ENCODE measurements around the gene TOM1L1.

The TOM1L1 gene

GRCh38 chr17:54892360-54892759, 8.3 kb upstream of the TOM1L1 start:
- in situ Hi-C loops (cut with MboI; ENCODE audit: low sequenced_read_pairs): no loop called here

GRCh38 chr17:54898576-54898975, 2.1 kb upstream of the TOM1L1 start:
- in situ Hi-C loops (cut with MboI; ENCODE audit: low sequenced_read_pairs): no loop called here

DNA sequence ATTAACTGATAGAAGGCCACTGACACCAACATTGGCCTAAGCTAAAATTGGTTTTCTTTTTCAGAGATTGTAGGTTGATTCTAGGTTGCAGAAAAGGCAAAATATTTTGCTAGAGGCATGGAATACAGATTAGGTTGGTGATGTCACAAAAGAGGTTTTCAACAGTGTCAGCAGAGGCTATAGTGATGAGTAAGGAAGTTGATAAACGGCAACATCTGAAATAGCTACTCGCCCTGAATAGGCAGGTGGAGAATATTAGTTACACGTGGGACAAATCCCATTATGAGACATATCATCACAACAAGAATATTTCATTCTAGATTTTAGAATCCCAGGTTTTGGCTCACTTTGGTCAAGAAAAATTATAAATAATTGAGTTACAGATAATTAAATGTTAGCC, 1.5 kb upstream of the TOM1L1 start:
- in situ Hi-C loops (cut with MboI; ENCODE audit: low sequenced_read_pairs): no loop called here

DNA sequence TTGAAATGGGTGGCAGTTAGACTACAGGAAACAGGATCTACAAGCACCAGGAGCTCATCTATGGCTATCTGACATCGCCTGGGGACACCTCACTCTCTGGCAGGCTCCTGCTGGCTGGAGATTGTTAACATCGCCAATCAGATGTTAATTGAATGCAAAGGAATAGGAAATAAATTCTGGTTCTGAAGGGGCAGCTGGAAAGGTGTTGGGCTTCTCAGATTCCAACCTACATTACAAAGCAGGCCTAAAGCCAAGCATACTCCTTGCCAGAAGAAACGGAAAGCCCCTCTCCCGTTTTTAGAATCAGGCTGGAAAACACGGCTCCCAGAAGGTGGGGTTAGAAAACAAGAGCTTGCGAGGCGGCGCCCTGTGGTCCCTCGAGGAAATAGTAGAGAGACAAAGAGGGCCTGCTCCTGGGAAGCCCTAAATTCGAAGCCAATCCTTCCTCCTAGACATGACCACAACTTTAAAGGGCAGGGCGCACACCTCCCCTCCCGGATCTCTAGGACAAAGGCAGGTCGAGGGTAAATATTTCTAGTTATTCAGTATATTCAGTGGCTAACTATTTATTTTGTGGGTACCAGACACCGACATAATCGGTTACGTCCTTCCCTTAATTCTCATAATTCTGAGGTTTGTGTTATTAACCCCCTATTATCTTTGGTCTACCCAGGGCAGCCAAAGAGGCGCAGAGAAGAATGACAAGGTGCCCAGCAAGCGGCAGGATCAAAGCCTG, 763 bp upstream of the TOM1L1 start:
- in situ Hi-C loops (cut with MboI; ENCODE audit: low sequenced_read_pairs): no loop called here

DNA sequence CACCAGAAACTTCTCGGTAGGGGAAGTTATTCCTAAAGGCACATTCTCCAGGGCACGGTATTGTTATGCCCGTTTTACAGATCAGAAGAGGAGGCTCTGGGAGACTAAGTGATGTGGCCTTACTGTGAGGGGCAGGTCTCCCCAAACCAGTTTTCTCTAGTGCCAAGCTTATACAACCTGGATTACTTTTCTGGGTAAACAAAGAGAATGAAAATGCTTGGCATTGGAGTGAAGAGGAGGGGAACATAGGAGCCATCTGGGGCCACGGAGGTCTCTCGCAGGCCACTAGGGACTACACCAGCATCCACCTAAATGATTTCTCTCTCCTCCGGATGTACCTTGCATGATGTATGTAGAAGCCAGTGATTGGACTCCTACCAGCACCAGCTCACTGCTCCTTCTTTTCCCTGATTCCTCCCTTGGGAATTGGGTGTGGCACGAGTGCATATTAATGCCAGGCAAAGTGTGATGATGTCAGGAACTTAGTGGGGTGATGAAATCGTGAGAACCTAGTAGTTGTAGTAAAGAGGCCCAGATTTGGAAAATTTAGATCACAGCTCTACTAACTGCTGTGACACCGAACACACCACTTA, 674 bp downstream of the TOM1L1 start:
- in situ Hi-C loops (cut with MboI; ENCODE audit: low sequenced_read_pairs): no loop called here

GRCh38 chr17:54902017-54902416, 1.4 kb downstream of the TOM1L1 start:
- in situ Hi-C loops (cut with MboI; ENCODE audit: low sequenced_read_pairs): no loop called here

DNA sequence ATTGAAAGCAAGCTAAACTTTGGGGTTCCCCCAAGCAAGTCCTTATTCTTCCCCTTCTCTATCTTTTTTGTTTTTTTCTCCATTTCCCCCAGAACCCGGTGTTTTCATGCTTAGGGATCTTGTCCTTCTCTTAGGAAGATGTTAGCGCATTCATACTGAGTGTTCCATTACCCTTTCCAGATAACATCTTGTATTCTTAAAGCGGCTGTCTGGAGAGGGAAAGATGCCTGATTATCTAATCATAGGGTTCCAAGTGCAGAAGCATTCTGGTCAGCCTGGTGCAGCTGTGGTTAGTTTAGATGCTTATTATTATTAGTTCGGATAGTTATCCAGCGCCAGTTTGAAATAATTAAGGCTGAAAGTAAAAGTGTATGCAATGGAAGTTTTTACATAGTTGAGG, 2.0 kb downstream of the TOM1L1 start:
- in situ Hi-C loops (cut with MboI; ENCODE audit: low sequenced_read_pairs): no loop called here

DNA sequence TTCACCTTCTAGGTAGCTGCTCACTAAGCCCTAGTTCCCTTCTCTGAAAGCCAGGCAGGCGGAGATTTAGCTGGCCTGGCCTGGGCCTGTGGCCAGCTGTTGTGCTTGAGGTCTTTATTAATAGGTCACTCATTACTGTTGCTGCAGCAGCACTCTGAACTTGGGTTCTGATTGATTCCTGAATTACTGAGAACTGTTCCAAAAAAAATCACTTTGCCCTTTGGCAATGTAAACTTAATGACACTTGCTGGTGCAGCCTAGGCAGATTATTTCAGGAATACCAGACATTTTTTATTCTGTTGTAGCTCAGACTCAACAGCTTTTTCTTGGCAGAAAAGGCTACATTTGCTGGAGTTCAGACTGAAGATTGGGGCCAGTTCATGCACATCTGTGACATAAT, 2.7 kb downstream of the TOM1L1 start:
- in situ Hi-C loops (cut with MboI; ENCODE audit: low sequenced_read_pairs): no loop called here

DNA sequence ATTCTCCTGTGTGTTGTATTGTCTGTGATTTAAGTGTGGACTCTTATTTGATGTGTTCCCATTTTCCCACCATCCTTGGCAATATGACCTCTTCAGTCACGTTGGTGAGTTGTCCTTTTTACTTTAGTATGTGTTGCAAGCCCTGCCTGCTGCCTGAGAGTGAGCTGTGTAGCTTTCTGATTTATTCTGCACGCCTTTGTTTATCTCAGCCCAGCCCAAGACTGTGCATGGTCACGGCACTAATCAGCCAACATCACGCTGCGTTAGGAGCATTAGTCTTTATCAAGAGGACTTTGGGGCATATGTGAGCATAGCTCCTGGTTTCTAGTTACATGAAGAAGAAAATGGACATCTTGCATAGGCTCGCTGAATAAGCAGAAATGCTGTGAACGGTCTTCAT, 6.0 kb downstream of the TOM1L1 start:
- in situ Hi-C loops (cut with MboI; ENCODE audit: low sequenced_read_pairs): no loop called here

DNA sequence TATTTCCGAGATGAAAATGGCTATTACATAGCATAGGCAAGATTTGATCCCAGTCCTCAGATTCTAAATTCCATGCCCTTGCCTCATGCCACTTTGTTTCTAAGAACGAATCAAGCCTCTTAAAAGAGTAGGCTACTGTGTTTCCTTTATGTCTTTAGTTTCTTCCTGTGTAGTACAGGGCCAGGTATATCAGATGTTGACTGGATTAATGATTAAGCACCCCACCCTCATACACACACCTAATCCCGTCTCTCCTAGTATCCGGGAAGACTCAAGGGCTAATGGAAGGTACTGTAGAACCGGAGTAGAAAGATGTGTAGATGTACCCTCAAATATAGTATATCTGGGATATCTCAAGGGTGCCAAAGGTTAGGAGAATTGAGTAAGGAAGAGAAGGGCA, 6.7 kb downstream of the TOM1L1 start:
- in situ Hi-C loops (cut with MboI; ENCODE audit: low sequenced_read_pairs): no loop called here

- in situ Hi-C loops (cut with MboI; ENCODE audit: low sequenced_read_pairs): no loop called here
Observed at GRCh38 chr17:54909766-54910165, 9.1 kb downstream of the TOM1L1 start.

- in situ Hi-C loops (cut with MboI; ENCODE audit: low sequenced_read_pairs): no loop called here
Observed at GRCh38 chr17:54916721-54917120, 16.1 kb downstream of the TOM1L1 start.

- in situ Hi-C loops (cut with MboI; ENCODE audit: low sequenced_read_pairs): no loop called here
Observed at GRCh38 chr17:54919425-54919824, 18.8 kb downstream of the TOM1L1 start.

GRCh38 chr17:54920819-54921218, 20.2 kb downstream of the TOM1L1 start:
- in situ Hi-C loops (cut with MboI; ENCODE audit: low sequenced_read_pairs): no loop called here

GRCh38 chr17:54924405-54924804, 23.8 kb downstream of the TOM1L1 start:
- in situ Hi-C loops (cut with MboI; ENCODE audit: low sequenced_read_pairs): no loop called here

GRCh38 chr17:54927525-54927924, 26.9 kb downstream of the TOM1L1 start:
- in situ Hi-C loops (cut with MboI; ENCODE audit: low sequenced_read_pairs): no loop called here

DNA sequence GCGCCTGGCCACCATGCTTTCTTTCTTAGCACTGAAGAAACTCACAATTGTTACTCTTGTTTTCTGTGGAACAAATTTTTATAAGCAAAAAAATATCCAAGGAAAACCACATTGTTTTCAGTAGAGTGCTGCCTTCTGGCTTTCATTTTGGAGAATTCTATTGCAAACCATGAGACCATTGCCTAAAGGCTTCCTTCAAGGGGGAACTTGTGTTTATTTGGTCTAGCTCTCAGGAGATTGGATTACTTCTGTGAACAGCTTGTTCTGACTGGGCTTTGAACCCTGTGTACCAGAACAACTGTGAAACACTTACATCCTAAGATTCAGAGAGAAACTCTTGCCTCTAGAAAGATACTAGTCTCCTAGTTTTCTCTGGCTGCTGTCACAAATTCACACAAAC, 32.1 kb downstream of the TOM1L1 start:
- in situ Hi-C loops (cut with MboI; ENCODE audit: low sequenced_read_pairs): no loop called here

DNA sequence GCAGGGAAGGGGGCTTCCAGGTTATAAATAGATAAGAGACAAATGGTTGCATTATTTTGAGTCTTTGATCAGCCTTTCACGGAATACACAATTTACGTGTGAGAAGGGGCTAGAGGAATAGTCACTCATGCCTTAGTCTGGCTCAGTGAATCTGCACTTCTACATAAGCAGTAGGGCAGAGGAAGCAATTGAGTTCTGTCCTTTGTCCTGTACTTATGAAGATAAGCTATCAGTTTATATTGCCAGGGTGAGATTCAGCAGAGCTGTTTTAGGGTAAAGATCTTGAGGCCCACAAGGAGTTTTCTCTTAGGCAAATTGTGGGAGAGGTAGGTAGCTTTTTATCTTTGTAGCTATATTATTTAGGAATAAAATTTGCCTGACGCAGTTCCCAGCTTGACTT, 33.3 kb downstream of the TOM1L1 start:
- in situ Hi-C loops (cut with MboI; ENCODE audit: low sequenced_read_pairs): no loop called here

DNA sequence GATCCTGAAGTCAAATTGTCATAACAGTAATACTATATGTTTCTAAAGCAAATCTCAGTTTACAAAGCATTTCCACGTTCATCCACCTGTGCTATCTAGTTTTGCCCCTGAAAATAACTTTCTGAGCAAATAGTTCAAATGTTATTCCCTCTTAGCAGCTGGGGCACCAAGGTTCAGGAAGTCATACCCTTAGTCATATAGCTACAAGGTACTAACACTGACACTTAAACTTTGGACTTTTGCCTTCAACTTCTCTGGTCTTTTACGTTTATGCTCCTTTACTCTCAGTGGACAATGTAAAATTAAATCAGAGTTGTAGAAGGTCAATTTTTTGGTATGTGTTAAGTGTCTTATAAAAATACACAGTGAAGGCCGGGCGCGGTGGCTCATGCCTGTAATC, 34.8 kb downstream of the TOM1L1 start:
- in situ Hi-C loops (cut with MboI; ENCODE audit: low sequenced_read_pairs): no loop called here

GRCh38 chr17:54937018-54937417, 36.4 kb downstream of the TOM1L1 start:
- in situ Hi-C loops (cut with MboI; ENCODE audit: low sequenced_read_pairs): no loop called here

- in situ Hi-C loops (cut with MboI; ENCODE audit: low sequenced_read_pairs): no loop called here
Observed at GRCh38 chr17:54937426-54937825, 36.8 kb downstream of the TOM1L1 start.

GRCh38 chr17:54941285-54941684, 40.6 kb downstream of the TOM1L1 start:
- in situ Hi-C loops (cut with MboI; ENCODE audit: low sequenced_read_pairs): no loop called here

- in situ Hi-C loops (cut with MboI; ENCODE audit: low sequenced_read_pairs): no loop called here
Observed at GRCh38 chr17:54944796-54945195, 44.1 kb downstream of the TOM1L1 start.

Measured in HL-60/S4 treated with retinoic acid at 250 ng/mL for 4 days and 3 days (cell line).